ENCODE data around the gene FAM3C.

The FAM3C gene

GRCh38 chr7:121334376-121334775 is 61.7 kb downstream of the FAM3C start:
- H3K4me3 ChIP-seq (ENCODE audit: low read depth, low read length), result no peak overlapping the region
- in situ Hi-C loops (cut with HindIII; ENCODE audit: low sequenced_read_pairs), result no loop called here
- no peak for TF ChIP-seq CTCF (IDR thresholded peaks at IDR 0.05; ENCODE audit: low read depth, low read length)
- no peak for DNase-seq (ENCODE audit: low read depth, low spot score)

GRCh38 chr7:121331574-121331973 is 64.5 kb downstream of the FAM3C start:
- no peak for DNase-seq (ENCODE audit: low read depth, low spot score)
- no peak overlapping the region for H3K4me3 ChIP-seq (ENCODE audit: low read depth, low read length)
- in situ Hi-C loops (cut with HindIII; ENCODE audit: low sequenced_read_pairs), result no loop called here
- no peak for TF ChIP-seq CTCF (IDR thresholded peaks at IDR 0.05; ENCODE audit: low read depth, low read length)

- no peak for TF ChIP-seq CTCF (IDR thresholded peaks at IDR 0.05; ENCODE audit: low read depth, low read length)
- no peak overlapping the region for H3K4me3 ChIP-seq (ENCODE audit: low read depth, low read length)
- in situ Hi-C loops (cut with HindIII; ENCODE audit: low sequenced_read_pairs), result no loop called here
- DNase-seq (ENCODE audit: low read depth, low spot score), result no peak
Observed at GRCh38 chr7:121331048-121331447, 65.1 kb downstream of the FAM3C start.

GRCh38 chr7:121330053-121330833 is 65.9 kb downstream of the FAM3C start:
- in situ Hi-C loops (cut with HindIII; ENCODE audit: low sequenced_read_pairs), result no loop called here
- no peak for TF ChIP-seq CTCF (IDR thresholded peaks at IDR 0.05; ENCODE audit: low read depth, low read length)
- H3K4me3 ChIP-seq (ENCODE audit: low read depth, low read length), result peak overlapping the region; percentile 55

GRCh38 chr7:121329191-121330052 is 66.7 kb downstream of the FAM3C start:
- in situ Hi-C loops (cut with HindIII; ENCODE audit: low sequenced_read_pairs), result no loop called here
- peak; percentile 32 for DNase-seq (ENCODE audit: low read depth, low spot score)
- peak overlapping the region; percentile 55 for H3K4me3 ChIP-seq (ENCODE audit: low read depth, low read length)
- peak; percentile 26 for TF ChIP-seq CTCF (IDR thresholded peaks at IDR 0.05; ENCODE audit: low read depth, low read length)

More at GRCh38 chr7:121330053-121330833, 65.9 kb downstream of the FAM3C start:
- DNase-seq (ENCODE audit: low read depth, low spot score), result peak; percentile 53

GRCh38 chr7:121328508-121329190 is 67.5 kb downstream of the FAM3C start, which contains the start of gene WNT16:
Gene WNT16 (plus strand): TSS chr7:121329000. CDS start chr7:121329293, 293 bp downstream.
- TF ChIP-seq CTCF (IDR thresholded peaks at IDR 0.05; ENCODE audit: low read depth, low read length), result no peak
- H3K4me3 ChIP-seq (ENCODE audit: low read depth, low read length), result peak within 1 kb of the TSS; percentile 55
- in situ Hi-C loops (cut with HindIII; ENCODE audit: low sequenced_read_pairs), result no loop called here
- no peak for DNase-seq (ENCODE audit: low read depth, low spot score)
